ENCODE measurements around the gene NSG2.

Gene NSG2

GRCh38 chr5:174056064-174056847, 10.8 kb downstream of the NSG2 start:
- H3K27ac ChIP-seq = no peak overlapping the region
- H3K9ac ChIP-seq (ENCODE audit: insufficient read length) = no peak overlapping the region
- no peak overlapping the region for H3K4me3 ChIP-seq
- H3K9me3 ChIP-seq (ENCODE audit: low read depth, low read length) = no peaks in the 10 kb centered on the region
- peak; percentile 30 for DNase-seq (ENCODE audit: low read depth, low spot score)
- TF ChIP-seq POLR2AphosphoS5 (IDR thresholded peaks at IDR 0.05; ENCODE audit: borderline replicate concordance, low read depth, low read length) (no peak; the same call in 1 of the 2 replicates), FOXP2 (optimal IDR thresholded peaks at IDR 0.05; ENCODE audit: control extremely low read depth, extremely low read length, insufficient read depth) (no peak), EZH2 (IDR thresholded peaks at IDR 0.05) (no peak)
- H3K36me3 ChIP-seq (ENCODE audit: insufficient read depth, low read length) = no peaks in the 10 kb centered on the region

- DNase-seq (ENCODE audit: low read depth, low spot score) = no peak
- H3K36me3 ChIP-seq (ENCODE audit: insufficient read depth, low read length) = no peaks in the 10 kb centered on the region
- H3K4me3 ChIP-seq = no peak overlapping the region
- no peaks in the 10 kb centered on the region for H3K9me3 ChIP-seq (ENCODE audit: low read depth, low read length)
- no peak overlapping the region for H3K9ac ChIP-seq (ENCODE audit: insufficient read length)
- H3K27ac ChIP-seq = no peak overlapping the region
- TF ChIP-seq FOXP2 (optimal IDR thresholded peaks at IDR 0.05; ENCODE audit: control extremely low read depth, extremely low read length, insufficient read depth) (no peak), POLR2AphosphoS5 (IDR thresholded peaks at IDR 0.05; ENCODE audit: borderline replicate concordance, low read depth, low read length) (no peak)
These were observed 11.7 kb downstream of the NSG2 start for GRCh38 chr5:174057206-174057605.

GRCh38 chr5:174058433-174059122, 13.1 kb downstream of the NSG2 start:
- no peak overlapping the region for H3K4me3 ChIP-seq
- H3K9me3 ChIP-seq (ENCODE audit: low read depth, low read length) = no peaks in the 10 kb centered on the region
- H3K27ac ChIP-seq = no peak overlapping the region

GRCh38 chr5:174059247-174059646, 13.7 kb downstream of the NSG2 start:
- TF ChIP-seq POLR2AphosphoS5 (IDR thresholded peaks at IDR 0.05; ENCODE audit: borderline replicate concordance, low read depth, low read length) (no peak), EZH2 (IDR thresholded peaks at IDR 0.05) (no peak), FOXP2 (optimal IDR thresholded peaks at IDR 0.05; ENCODE audit: control extremely low read depth, extremely low read length, insufficient read depth) (no peak)
- no peaks in the 10 kb centered on the region for H3K36me3 ChIP-seq (ENCODE audit: insufficient read depth, low read length)
- no peak overlapping the region for H3K27ac ChIP-seq
- H3K9me3 ChIP-seq (ENCODE audit: low read depth, low read length) = no peaks in the 10 kb centered on the region
- H3K9ac ChIP-seq (ENCODE audit: insufficient read length) = no peak overlapping the region
- no peak for DNase-seq (ENCODE audit: low read depth, low spot score)
- H3K4me3 ChIP-seq = no peak overlapping the region

More at GRCh38 chr5:174058433-174059122, 13.1 kb downstream of the NSG2 start:
- TF ChIP-seq EZH2 (IDR thresholded peaks at IDR 0.05) = no peak
- no peak for TF ChIP-seq FOXP2 (optimal IDR thresholded peaks at IDR 0.05; ENCODE audit: control extremely low read depth, extremely low read length, insufficient read depth)
- no peak for TF ChIP-seq POLR2AphosphoS5 (IDR thresholded peaks at IDR 0.05; ENCODE audit: borderline replicate concordance, low read depth, low read length)
- DNase-seq (ENCODE audit: low read depth, low spot score) = no peak
- no peaks in the 10 kb centered on the region for H3K36me3 ChIP-seq (ENCODE audit: insufficient read depth, low read length)
- no peak overlapping the region for H3K9ac ChIP-seq (ENCODE audit: insufficient read length)

GRCh38 chr5:174063082-174063756, 17.7 kb downstream of the NSG2 start:
- no peak overlapping the region for H3K9ac ChIP-seq (ENCODE audit: insufficient read length)
- H3K36me3 ChIP-seq (ENCODE audit: insufficient read depth, low read length) = no peaks in the 10 kb centered on the region
- H3K9me3 ChIP-seq (ENCODE audit: low read depth, low read length) = no peaks in the 10 kb centered on the region
- H3K27ac ChIP-seq = no peak overlapping the region
- no peak for DNase-seq (ENCODE audit: low read depth, low spot score)
- no peak overlapping the region for H3K4me3 ChIP-seq
- TF ChIP-seq EZH2 (IDR thresholded peaks at IDR 0.05) (no peak), POLR2AphosphoS5 (IDR thresholded peaks at IDR 0.05; ENCODE audit: borderline replicate concordance, low read depth, low read length) (no peak), FOXP2 (optimal IDR thresholded peaks at IDR 0.05; ENCODE audit: control extremely low read depth, extremely low read length, insufficient read depth) (no peak)

GRCh38 chr5:174064171-174064570, 18.7 kb downstream of the NSG2 start:
- Histone ChIP-seq H3K9me3 (ENCODE audit: low read depth, low read length) (no peaks in the 10 kb centered on the region), H3K9ac (ENCODE audit: insufficient read length) (no peak overlapping the region), H3K36me3 (ENCODE audit: insufficient read depth, low read length) (no peaks in the 10 kb centered on the region), H3K27ac (no peak overlapping the region), H3K4me3 (no peak overlapping the region)
- no peak for DNase-seq (ENCODE audit: low read depth, low spot score)
- TF ChIP-seq FOXP2 (optimal IDR thresholded peaks at IDR 0.05; ENCODE audit: control extremely low read depth, extremely low read length, insufficient read depth) = no peak
- no peak for TF ChIP-seq EZH2 (IDR thresholded peaks at IDR 0.05)
- no peak for TF ChIP-seq POLR2AphosphoS5 (IDR thresholded peaks at IDR 0.05; ENCODE audit: borderline replicate concordance, low read depth, low read length)

GRCh38 chr5:174065528-174066197, 20.2 kb downstream of the NSG2 start:
- no peak for DNase-seq (ENCODE audit: low read depth, low spot score)
- Histone ChIP-seq H3K36me3 (ENCODE audit: insufficient read depth, low read length) (no peaks in the 10 kb centered on the region), H3K9me3 (ENCODE audit: low read depth, low read length) (no peaks in the 10 kb centered on the region), H3K27ac (no peak overlapping the region), H3K4me3 (no peak overlapping the region), H3K9ac (ENCODE audit: insufficient read length) (no peak overlapping the region)
- TF ChIP-seq EZH2 (IDR thresholded peaks at IDR 0.05) (no peak), POLR2AphosphoS5 (IDR thresholded peaks at IDR 0.05; ENCODE audit: borderline replicate concordance, low read depth, low read length) (no peak), FOXP2 (optimal IDR thresholded peaks at IDR 0.05; ENCODE audit: control extremely low read depth, extremely low read length, insufficient read depth) (no peak)

- H3K27ac ChIP-seq = no peak overlapping the region
- TF ChIP-seq EZH2 (IDR thresholded peaks at IDR 0.05) (no peak), POLR2AphosphoS5 (IDR thresholded peaks at IDR 0.05; ENCODE audit: borderline replicate concordance, low read depth, low read length) (no peak), FOXP2 (optimal IDR thresholded peaks at IDR 0.05; ENCODE audit: control extremely low read depth, extremely low read length, insufficient read depth) (no peak)
These were observed 22.0 kb downstream of the NSG2 start for GRCh38 chr5:174067499-174067898.

More at GRCh38 chr5:174067499-174067898, 22.0 kb downstream of the NSG2 start:
- H3K9me3 ChIP-seq (ENCODE audit: low read depth, low read length) = no peaks in the 10 kb centered on the region
- H3K4me3 ChIP-seq = no peak overlapping the region
- DNase-seq (ENCODE audit: low read depth, low spot score) = no peak
- H3K9ac ChIP-seq (ENCODE audit: insufficient read length) = no peak overlapping the region
- no peaks in the 10 kb centered on the region for H3K36me3 ChIP-seq (ENCODE audit: insufficient read depth, low read length)
